ENCODE data around the gene XRN2.

Gene XRN2, protein sequence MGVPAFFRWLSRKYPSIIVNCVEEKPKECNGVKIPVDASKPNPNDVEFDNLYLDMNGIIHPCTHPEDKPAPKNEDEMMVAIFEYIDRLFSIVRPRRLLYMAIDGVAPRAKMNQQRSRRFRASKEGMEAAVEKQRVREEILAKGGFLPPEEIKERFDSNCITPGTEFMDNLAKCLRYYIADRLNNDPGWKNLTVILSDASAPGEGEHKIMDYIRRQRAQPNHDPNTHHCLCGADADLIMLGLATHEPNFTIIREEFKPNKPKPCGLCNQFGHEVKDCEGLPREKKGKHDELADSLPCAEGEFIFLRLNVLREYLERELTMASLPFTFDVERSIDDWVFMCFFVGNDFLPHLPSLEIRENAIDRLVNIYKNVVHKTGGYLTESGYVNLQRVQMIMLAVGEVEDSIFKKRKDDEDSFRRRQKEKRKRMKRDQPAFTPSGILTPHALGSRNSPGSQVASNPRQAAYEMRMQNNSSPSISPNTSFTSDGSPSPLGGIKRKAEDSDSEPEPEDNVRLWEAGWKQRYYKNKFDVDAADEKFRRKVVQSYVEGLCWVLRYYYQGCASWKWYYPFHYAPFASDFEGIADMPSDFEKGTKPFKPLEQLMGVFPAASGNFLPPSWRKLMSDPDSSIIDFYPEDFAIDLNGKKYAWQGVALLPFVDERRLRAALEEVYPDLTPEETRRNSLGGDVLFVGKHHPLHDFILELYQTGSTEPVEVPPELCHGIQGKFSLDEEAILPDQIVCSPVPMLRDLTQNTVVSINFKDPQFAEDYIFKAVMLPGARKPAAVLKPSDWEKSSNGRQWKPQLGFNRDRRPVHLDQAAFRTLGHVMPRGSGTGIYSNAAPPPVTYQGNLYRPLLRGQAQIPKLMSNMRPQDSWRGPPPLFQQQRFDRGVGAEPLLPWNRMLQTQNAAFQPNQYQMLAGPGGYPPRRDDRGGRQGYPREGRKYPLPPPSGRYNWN

DNA sequence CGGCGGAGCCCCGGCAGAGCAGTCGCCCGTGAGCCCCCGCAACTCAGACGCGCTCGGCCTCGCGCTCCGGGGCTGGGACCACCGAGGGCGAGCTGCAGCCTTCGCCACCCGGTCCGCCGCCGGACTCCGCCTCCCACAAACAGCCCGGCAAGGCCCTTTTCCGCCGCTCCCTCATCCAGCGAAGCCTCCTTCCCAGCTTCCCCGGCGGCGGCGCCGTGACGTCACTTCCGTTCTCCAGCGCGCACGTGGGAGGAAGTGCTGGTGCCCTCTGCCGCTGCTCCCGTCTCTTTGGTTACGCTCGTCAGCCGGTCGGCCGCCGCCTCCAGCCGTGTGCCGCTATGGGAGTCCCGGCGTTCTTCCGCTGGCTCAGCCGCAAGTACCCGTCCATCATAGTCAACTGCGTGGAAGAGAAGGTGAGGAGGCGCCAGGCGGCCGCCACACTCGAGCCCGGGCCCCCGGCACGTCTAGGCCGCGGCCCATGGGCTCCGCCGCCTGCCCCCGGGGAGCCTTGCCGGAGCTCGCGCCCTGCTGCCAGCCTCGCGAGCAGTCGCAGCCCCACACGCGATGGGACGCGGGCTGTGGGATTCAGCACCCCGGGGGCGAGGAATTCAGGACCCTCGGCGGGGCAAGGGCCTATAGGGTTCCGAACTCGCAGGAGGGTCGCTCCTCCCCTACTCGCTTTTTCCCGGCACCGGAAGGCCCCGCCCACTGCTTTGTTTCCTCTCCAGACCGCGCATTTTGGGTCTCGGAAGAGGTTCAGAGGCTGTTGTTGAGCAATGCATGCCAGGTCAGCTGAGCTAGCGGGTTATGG is at the start of gene XRN2:
Gene XRN2, plus strand, starts transcription at position 271 of the 811 bp plus-strand sequence. Its CDS starts 68 bp downstream, at position 339.
- peak; percentile 85 for DNase-seq (ENCODE audit: low spot score)

DNA sequence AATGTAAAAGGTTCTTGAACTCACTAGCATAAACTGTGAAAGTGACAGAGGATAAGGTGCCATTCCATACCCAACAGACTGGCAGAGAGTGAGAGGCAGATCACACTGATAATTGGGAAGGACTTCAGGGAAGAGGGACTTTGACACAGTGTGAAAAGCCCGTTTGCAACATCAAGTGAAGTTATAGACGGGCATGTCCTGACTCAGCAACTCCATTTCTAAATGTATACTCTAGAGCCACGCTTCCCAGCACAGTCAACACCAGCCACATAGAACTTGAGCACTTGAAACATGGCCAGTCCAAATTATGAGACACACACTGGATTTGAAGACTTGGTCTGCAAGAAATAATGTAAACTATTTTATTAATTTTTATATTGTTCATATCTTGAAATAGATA is 45.9 kb upstream of the XRN2 start:
- DNase-seq (ENCODE audit: low spot score), result no peak

DNA sequence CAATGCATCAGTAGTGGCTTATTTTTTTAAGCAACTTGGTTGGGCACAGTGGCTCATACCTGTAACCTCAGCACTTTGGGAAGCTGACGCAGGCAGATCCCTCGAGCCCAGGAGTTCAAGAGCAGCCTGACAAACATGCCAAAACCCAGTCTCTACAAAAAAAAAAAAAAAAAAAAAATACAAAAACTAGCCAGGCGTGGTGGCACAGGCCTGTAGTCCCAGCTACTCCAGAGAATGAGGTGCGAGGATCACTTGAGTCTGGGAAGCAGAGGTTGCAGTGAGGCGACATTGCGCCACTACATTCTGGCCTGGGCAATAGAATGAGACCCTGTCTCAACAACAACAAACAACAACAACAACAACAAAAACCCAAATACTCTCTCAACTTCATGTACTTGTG is 44.7 kb upstream of the XRN2 start:
- DNase-seq (ENCODE audit: low spot score), result no peak

DNA sequence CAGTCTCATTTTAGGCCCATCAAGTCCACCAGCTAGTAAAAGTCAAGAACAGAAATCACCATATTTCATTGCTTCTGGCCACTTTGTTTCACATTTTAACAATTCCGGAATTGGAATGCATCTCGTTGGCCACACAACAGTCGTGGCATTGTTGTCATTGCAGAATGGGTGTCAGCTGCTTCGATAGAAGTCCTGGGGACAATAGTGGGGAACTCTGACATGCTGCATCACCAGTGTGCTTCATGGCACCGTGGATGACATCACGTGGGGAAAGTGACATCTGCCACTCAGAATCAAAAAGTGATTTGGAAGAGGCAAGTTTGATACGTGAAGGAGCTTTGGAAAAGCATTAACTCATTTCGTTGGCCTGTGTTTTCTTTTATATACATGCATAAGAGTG is 43.8 kb upstream of the XRN2 start:
- no peak for DNase-seq (ENCODE audit: low spot score)

- DNase-seq (ENCODE audit: low spot score), result no peak
These were observed 40.3 kb upstream of the XRN2 start for GRCh38 chr20:21262812-21263211.

GRCh38 chr20:21265261-21266190 is 37.6 kb upstream of the XRN2 start:
- DNase-seq (ENCODE audit: low spot score), result no peak

- DNase-seq (ENCODE audit: low spot score), result no peak
These were observed 37.0 kb upstream of the XRN2 start for GRCh38 chr20:21266191-21266536.

GRCh38 chr20:21269772-21270171 is 33.4 kb upstream of the XRN2 start:
- DNase-seq (ENCODE audit: low spot score), result no peak

DNA sequence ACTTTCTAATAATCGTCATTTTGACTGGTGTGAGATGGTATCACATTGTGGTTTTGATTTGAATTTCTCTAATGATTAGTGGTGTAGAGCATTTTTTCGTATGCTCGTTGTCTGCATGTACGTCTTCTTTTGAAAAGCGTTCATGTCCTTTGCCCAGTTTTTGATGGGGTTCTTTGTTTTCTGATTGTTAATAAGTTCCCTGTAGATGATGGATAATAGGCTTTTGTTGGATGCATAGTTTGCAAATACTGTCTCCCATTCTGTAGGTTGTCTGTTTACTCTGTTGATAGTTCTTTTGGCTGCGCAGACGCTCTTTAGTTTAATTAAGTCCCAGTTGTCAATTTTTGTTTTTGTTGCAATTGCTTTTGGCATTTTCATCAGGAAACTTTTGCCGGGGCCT is 32.3 kb upstream of the XRN2 start:
- DNase-seq (ENCODE audit: low spot score), result no peak

DNA sequence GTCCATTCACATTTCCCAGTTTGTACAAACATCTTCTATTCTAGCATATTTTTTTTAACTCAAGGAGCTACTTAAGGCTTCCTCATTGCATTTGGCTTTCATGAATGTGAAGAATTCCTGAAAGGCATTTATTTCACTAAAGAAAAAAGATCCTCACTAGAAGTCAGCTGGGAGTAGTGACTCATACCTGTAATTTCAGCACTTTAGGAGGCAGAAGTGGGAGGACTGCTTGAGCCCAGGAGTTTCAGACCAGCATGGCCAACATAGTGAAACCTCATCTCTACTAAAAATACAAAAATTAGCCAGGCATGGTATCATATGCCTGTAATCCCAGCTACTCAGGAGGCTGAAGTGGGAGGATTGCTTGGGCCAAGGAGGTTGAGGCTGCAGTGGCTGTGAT is 30.9 kb upstream of the XRN2 start:
- no peak for DNase-seq (ENCODE audit: low spot score)

DNA sequence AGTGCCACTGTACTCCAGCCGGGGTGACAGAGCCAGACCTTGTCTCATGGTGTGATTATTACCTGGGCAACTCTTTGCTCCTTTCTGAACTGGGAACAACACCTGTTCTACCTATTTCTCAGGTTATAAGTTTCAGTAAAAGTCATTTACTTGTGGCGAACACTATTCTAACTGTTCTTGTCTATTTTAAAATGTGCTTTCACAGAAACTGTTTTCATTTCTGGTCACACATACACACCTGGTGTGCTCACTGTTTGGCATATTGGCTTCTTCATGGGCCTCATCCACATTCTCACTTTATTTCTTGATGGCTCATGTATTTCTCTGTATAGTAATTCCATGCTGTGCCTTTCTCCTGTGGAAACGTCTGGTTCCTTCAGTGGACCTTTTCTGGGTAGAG is 30.5 kb upstream of the XRN2 start:
- no peak for DNase-seq (ENCODE audit: low spot score)

- DNase-seq (ENCODE audit: low spot score), result no peak
These were observed 29.3 kb upstream of the XRN2 start for GRCh38 chr20:21273755-21274386.

GRCh38 chr20:21278829-21279228 is 24.3 kb upstream of the XRN2 start:
- no peak for DNase-seq (ENCODE audit: low spot score)

GRCh38 chr20:21279706-21280521 is 23.2 kb upstream of the XRN2 start:
- DNase-seq (ENCODE audit: low spot score), result no peak

- DNase-seq (ENCODE audit: low spot score), result no peak
These were observed 22.6 kb upstream of the XRN2 start for GRCh38 chr20:21280522-21281016.

- no peak for DNase-seq (ENCODE audit: low spot score)
These were observed 16.4 kb upstream of the XRN2 start for GRCh38 chr20:21286775-21287174.

- no peak for DNase-seq (ENCODE audit: low spot score)
These were observed 14.4 kb upstream of the XRN2 start for GRCh38 chr20:21288587-21289370.

DNA sequence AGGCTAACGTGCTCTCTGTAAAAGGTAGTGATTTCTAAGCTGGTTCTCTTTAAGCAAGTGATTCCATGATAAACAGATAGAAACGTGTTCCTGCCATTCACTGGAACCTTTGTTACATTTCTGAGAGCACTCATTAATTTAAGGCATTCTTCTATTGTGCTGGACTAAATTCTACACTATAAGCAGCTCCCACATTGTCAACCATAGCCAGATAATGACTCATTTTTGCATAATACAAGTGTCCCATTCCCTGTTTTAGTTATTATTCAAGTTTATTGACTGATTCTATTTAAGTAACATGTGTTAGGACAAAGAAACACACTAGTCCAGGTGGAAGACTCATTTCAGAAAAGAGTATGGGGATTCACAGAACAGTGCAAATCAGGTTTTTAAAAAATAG is 13.5 kb upstream of the XRN2 start:
- no peak for DNase-seq (ENCODE audit: low spot score)

DNA sequence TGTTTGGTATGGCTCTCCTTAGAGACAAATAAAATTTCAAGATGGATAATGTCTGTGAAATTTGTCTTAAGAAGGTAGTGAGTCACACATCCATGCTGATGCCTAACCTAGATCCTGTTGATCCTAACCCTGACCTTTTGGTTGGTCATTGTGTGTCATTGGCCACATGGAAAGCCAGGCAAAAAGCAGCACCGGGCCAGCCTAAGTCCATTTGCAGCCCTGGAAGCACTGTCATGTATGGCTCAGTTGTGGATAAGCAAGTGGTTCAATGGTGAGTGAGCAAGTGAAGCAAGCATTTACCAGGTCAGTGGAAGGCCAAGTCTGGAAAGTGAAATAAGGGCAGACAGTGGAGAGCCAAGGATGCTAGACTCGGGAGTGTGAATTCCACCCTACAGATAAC is 12.1 kb upstream of the XRN2 start:
- peak; percentile 57 for DNase-seq (ENCODE audit: low spot score)
